DND-41 (cell line): Measurements from ENCODE around the gene F10.

Source experiments
- ATAC-seq: fragments of 200-7000 bp; cut with Tn5 transposase; 3 replicates; pipeline ENCODE4 v1.9.1; 2021; ENCODE audit warnings: low read depth; ENCODE audit not compliant: insufficient read depth
- DNase-seq: peaks from one replicate; pipeline ENCODE4 v3.0.0-alpha.2; 2020
- H2AFZ ChIP-seq: 2 replicates; pipeline ENCODE4 v1.6.0; 2012; ENCODE audit warnings: low read depth, low read length
- H3K27ac ChIP-seq: 2 replicates; pipeline ENCODE4 v1.5.1; 2012; ENCODE audit warnings: low read length, inconsistent platforms
- H3K27me3 ChIP-seq: fragments of 200-600 bp; sonication (generic); 2 replicates; pipeline ENCODE4 v1.6.0; 2012; ENCODE audit warnings: low read length, mild to moderate bottlenecking, inconsistent platforms; ENCODE audit not compliant: insufficient read depth, poor library complexity
- H3K36me3 ChIP-seq: 2 replicates; pipeline ENCODE4 v1.5.1; 2012; ENCODE audit warnings: low read length, inconsistent platforms; ENCODE audit not compliant: insufficient read depth
- H3K4me1 ChIP-seq: 2 replicates; pipeline ENCODE4 v1.5.1; 2012; ENCODE audit warnings: mild to moderate bottlenecking, low read length; ENCODE audit not compliant: insufficient read depth
- H3K4me2 ChIP-seq: 2 replicates; pipeline ENCODE4 v1.6.0; 2012; ENCODE audit warnings: mild to moderate bottlenecking, moderate library complexity, low read length, inconsistent platforms; ENCODE audit not compliant: insufficient read depth
- H3K4me3 ChIP-seq, 2 experiments: fragments of 200-600 bp in 1 of 2; shearing (Covaris generic) in 1 of 2; 2 replicates each; pipeline ENCODE4 v1.5.1; 2012 to 2016; ENCODE audit warnings: inconsistent platforms in 2 of 2, low read length in 2 of 2, mild to moderate bottlenecking in 2 of 2, low read depth in 1 of 2, moderate library complexity in 1 of 2
- H3K79me2 ChIP-seq: 2 replicates; pipeline ENCODE4 v1.6.0; 2012; ENCODE audit warnings: low read length, inconsistent platforms; ENCODE audit not compliant: insufficient read depth
- H3K9ac ChIP-seq: 2 replicates; pipeline ENCODE4 v1.6.0; 2012; ENCODE audit warnings: low read depth, mild to moderate bottlenecking, inconsistent platforms, low read length, moderate library complexity
- H3K9me3 ChIP-seq: 2 replicates; pipeline ENCODE4 v1.5.1; 2012; ENCODE audit warnings: low read length, moderate library complexity, mild to moderate bottlenecking, inconsistent platforms; ENCODE audit not compliant: insufficient read depth, severe bottlenecking
- H4K20me1 ChIP-seq: 2 replicates; pipeline ENCODE4 v1.6.0; 2012; ENCODE audit warnings: low read length; ENCODE audit not compliant: insufficient read depth
- EZH2 ChIP-seq: IDR thresholded peaks from 3 replicates; pipeline ENCODE4 v1.6.1; 2012; ENCODE audit warnings: borderline replicate concordance, low read depth, mild to moderate bottlenecking, moderate library complexity, low read length, inconsistent platforms; ENCODE audit not compliant: severe bottlenecking
- TF ChIP-seq, protein P1 (sequence below): IDR thresholded peaks from 2 replicates; pipeline ENCODE4 v1.5.1; 2012; ENCODE audit warnings: borderline replicate concordance, low read length, moderate library complexity, mild to moderate bottlenecking; ENCODE audit not compliant: poor library complexity, severe bottlenecking; ENCODE audit errors: extremely low read depth

Gene F10

DNA sequence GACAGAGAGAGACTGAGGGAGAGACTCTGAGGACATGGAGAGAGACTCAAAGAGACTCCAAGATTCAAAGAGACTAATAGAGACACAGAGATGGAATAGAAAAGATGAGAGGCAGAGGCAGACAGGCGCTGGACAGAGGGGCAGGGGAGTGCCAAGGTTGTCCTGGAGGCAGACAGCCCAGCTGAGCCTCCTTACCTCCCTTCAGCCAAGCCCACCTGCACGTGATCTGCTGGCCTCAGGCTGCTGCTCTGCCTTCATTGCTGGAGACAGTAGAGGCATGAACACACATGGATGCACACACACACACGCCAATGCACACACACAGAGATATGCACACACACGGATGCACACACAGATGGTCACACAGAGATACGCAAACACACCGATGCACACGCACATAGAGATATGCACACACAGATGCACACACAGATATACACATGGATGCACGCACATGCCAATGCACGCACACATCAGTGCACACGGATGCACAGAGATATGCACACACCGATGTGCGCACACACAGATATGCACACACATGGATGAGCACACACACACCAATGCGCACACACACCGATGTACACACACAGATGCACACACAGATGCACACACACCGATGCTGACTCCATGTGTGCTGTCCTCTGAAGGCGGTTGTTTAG, 3.3 kb upstream of the F10 start:
- no peak overlapping the region for H3K9ac ChIP-seq
- H3K9me3 ChIP-seq, result no peaks in the 10 kb centered on the region
- H3K4me2 ChIP-seq, result no peak overlapping the region
- no peak overlapping the region for H3K4me3 ChIP-seq
- no peak overlapping the region for H2AFZ ChIP-seq
- no peak for DNase-seq
- H3K79me2 ChIP-seq, result no peaks in the 10 kb centered on the region
- no peak overlapping the region for H3K27ac ChIP-seq
- no peaks in the 10 kb centered on the region for H3K36me3 ChIP-seq
- TF ChIP-seq, protein P1, sequence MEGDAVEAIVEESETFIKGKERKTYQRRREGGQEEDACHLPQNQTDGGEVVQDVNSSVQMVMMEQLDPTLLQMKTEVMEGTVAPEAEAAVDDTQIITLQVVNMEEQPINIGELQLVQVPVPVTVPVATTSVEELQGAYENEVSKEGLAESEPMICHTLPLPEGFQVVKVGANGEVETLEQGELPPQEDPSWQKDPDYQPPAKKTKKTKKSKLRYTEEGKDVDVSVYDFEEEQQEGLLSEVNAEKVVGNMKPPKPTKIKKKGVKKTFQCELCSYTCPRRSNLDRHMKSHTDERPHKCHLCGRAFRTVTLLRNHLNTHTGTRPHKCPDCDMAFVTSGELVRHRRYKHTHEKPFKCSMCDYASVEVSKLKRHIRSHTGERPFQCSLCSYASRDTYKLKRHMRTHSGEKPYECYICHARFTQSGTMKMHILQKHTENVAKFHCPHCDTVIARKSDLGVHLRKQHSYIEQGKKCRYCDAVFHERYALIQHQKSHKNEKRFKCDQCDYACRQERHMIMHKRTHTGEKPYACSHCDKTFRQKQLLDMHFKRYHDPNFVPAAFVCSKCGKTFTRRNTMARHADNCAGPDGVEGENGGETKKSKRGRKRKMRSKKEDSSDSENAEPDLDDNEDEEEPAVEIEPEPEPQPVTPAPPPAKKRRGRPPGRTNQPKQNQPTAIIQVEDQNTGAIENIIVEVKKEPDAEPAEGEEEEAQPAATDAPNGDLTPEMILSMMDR, result no peak
- no peak for TF ChIP-seq EZH2
- ATAC-seq, result no peak
- H3K4me1 ChIP-seq, result no peaks in the 10 kb centered on the region
- no peaks in the 10 kb centered on the region for H4K20me1 ChIP-seq
- no peaks in the 10 kb centered on the region for H3K27me3 ChIP-seq

DNA sequence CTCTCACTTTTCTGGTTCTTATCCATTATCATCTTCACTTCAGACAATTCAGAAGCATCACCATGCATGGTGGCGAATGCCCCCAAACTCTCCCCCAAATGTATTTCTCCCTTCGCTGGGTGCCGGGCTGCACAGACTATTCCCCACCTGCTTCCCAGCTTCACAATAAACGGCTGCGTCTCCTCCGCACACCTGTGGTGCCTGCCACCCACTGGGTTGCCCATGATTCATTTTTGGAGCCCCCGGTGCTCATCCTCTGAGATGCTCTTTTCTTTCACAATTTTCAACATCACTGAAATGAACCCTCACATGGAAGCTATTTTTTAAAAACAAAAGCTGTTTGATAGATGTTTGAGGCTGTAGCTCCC, 2.8 kb upstream of the F10 start:
- H3K27me3 ChIP-seq, result no peaks in the 10 kb centered on the region

DNA sequence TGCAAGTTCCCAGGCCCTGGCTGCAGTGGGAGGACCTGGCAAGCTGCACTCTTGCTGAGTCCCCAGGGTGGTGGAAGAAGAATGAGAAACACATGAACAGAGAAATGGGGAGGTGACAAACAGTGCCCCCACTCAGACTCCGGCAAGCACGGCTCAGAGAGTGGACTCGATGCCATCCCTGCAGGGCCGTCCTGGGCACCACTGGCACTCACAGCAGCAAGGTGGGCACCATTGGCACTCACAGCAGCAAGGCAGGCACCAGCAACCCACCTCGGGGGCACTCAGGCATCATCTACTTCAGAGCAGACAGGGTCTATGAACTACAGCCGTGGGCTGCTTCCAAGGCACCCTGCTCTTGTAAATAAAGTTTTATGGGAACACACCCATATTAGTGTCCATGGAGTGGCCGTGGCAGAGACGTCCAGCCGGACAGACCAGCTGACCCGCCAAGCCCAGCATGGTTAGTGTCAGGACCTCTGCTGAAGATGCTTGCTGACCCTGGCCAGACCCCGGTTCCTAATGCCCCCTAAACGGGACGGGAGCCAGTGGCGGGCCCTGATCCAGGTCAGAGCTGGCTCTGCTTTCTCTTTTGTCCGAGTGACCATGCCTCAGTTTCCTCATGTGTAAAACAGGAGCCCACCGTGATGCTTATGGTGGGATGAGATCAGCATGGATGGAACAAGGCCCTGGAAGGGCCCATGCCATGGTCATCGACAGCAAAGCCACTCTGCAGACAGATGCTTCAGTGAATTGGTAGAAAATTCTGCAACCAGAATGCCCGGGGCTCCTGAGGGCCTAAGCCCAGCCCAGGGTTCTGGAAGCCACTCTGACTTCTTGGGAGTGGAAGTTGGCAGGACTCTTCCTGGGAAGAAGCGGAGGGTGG, 2.1 kb upstream of the F10 start:
- Histone ChIP-seq H3K79me2 (no peaks in the 10 kb centered on the region), H3K4me2 (no peak overlapping the region), H3K4me1 (no peaks in the 10 kb centered on the region), H3K4me3 (no peak overlapping the region), H3K36me3 (no peaks in the 10 kb centered on the region), H2AFZ (no peak overlapping the region), H3K27me3 (no peaks in the 10 kb centered on the region), H3K9me3 (no peaks in the 10 kb centered on the region), H4K20me1 (no peaks in the 10 kb centered on the region), H3K9ac (no peak overlapping the region), H3K27ac (no peak overlapping the region)
- no peak for DNase-seq
- TF ChIP-seq, protein P1, result no peak
- no peak for TF ChIP-seq EZH2
- no peak for ATAC-seq

More for the DNA sequence above, 2.8 kb upstream of the F10 start:
- ATAC-seq (no peak), DNase-seq (no peak)
- Histone ChIP-seq H3K9me3 (no peaks in the 10 kb centered on the region), H3K9ac (no peak overlapping the region), H3K4me2 (no peak overlapping the region), H3K4me1 (no peaks in the 10 kb centered on the region), H3K27ac (no peak overlapping the region), H4K20me1 (no peaks in the 10 kb centered on the region), H2AFZ (no peak overlapping the region), H3K36me3 (no peaks in the 10 kb centered on the region), H3K79me2 (no peaks in the 10 kb centered on the region), H3K4me3 (no peak overlapping the region)
- no peak for TF ChIP-seq EZH2
- TF ChIP-seq, protein P1, result no peak
